K562 (cell line): ENCODE measurements around the gene MCIDAS. TPM values are rescaled to one million over a fixed set of nuclear protein-coding genes. Genes with fewer than 3 reads are reported as not detected.

ENCODE experiments used
- ARID1B ChIP-seq: fragments of 450-650 bp; IDR thresholded peaks from 2 replicates; pipeline ENCODE4 v1.6.1; 2016; ENCODE audit warnings: antibody characterized with exemption, mild to moderate bottlenecking, inconsistent platforms
- CREM ChIP-seq: IDR thresholded peaks from 2 replicates; pipeline ENCODE4 v1.6.1; 2014; ENCODE audit warnings: antibody characterized with exemption, low read depth
- GABPB2 ChIP-seq: fragments of 250-450 bp; sonication (Bioruptor Pico); conservative IDR thresholded peaks from 2 replicates; pipeline ENCODE4 v1.5.1; 2021; ENCODE audit warnings: mild to moderate bottlenecking
- HCFC1 ChIP-seq: IDR thresholded peaks from 2 replicates; pipeline ENCODE4 v1.6.1; 2012; ENCODE audit warnings: low read depth, low read length, improper control_type of control experiment
- HMBOX1 ChIP-seq: sonication (generic); IDR thresholded peaks from 2 replicates; pipeline ENCODE4 v1.6.1; 2016
- KLF1 ChIP-seq: fragments of 450-650 bp; IDR thresholded peaks from 2 replicates; pipeline ENCODE4 v1.6.1; 2016; ENCODE audit warnings: missing genetic modification characterization, missing compliant biosample characterization
- PTTG1 ChIP-seq: fragments of 450-650 bp; IDR thresholded peaks from 2 replicates; pipeline ENCODE4 v1.6.1; 2016; ENCODE audit warnings: low read depth, mild to moderate bottlenecking, missing genetic modification characterization, missing compliant biosample characterization
- RAD21 ChIP-seq, 2 experiments: fragments of 250-450 bp in 1 of 2; fragments of 450-650 bp in 1 of 2; sonication (Bioruptor Pico) in 1 of 2; formaldehyde crosslinking in 1 of 2; IDR thresholded peaks in 1 of 2; conservative IDR thresholded peaks in 1 of 2; 2 replicates each; pipeline versions ENCODE4 v1.4.0 to v1.8.0; 2020 to 2022; ENCODE audit warnings: mild to moderate bottlenecking in 2 of 2, moderate library complexity in 1 of 2
- RB1 ChIP-seq: fragments of 450-650 bp; IDR thresholded peaks from 2 replicates; pipeline ENCODE4 v1.6.1; 2017; ENCODE audit warnings: low read depth, mild to moderate bottlenecking
- polyA plus RNA-seq, 8 experiments: library from polyadenylated mRNA; depleted of rRNA in 4 of 8; stranded (reverse) in 5 of 8; unstranded in 3 of 8; fragments of >200 nt; fragmentation: Nextera tagmentation in 2 of 8; fragmentation: Illumina TruSeq in 1 of 8; extraction: Ambion mirVana in 2 of 8; extraction: Trizol in 1 of 8; gene quantifications; 2 replicates each; pipeline versions ENCODE4 v1.2.1 to v1.2.3, GENCODE V29; 2011 to 2014; ENCODE audit warnings: inconsistent platforms in 1 of 8, missing spikeins in 1 of 8
- total RNA-seq, 7 experiments: library from RNA; depleted of rRNA in 6 of 7; stranded (reverse); fragments of >200 nt in 6 of 7; fragmentation: Illumina TruSeq in 2 of 7; extraction: Trizol in 2 of 7; gene quantifications; 2 replicates each; pipeline versions ENCODE4 v1.2.1 to v1.2.3, GENCODE V29; 2011 to 2021; ENCODE audit warnings: low replicate concordance in 1 of 7
- TF ChIP-seq, protein P1 (sequence below), 2 experiments: fragments of 450-650 bp; formaldehyde crosslinking in 1 of 2; IDR thresholded peaks; 2 replicates each; pipeline versions ENCODE4 v1.4.0 to v1.6.1; 2014 to 2020; ENCODE audit warnings: mild to moderate bottlenecking in 2 of 2, borderline replicate concordance in 1 of 2, low read depth in 1 of 2
- TF ChIP-seq, protein P2 (sequence below): fragments of 450-650 bp; formaldehyde crosslinking; IDR thresholded peaks from 2 replicates; pipeline ENCODE4 v1.4.0; 2022; ENCODE audit warnings: missing genetic modification characterization
- TF ChIP-seq, protein P3 (sequence below): fragments of 150-350 bp; conservative IDR thresholded peaks from 2 replicates; pipeline ENCODE4 v1.6.1; 2014; ENCODE audit warnings: low read length

The MCIDAS gene
- total and polyA plus RNA-seq, 9 of the 15 experiments (the other 6 are each of a cell fraction or from before 2014, with no cell fraction given) = 0.07 to 1.5 (median 0.69) TPM

DNA sequence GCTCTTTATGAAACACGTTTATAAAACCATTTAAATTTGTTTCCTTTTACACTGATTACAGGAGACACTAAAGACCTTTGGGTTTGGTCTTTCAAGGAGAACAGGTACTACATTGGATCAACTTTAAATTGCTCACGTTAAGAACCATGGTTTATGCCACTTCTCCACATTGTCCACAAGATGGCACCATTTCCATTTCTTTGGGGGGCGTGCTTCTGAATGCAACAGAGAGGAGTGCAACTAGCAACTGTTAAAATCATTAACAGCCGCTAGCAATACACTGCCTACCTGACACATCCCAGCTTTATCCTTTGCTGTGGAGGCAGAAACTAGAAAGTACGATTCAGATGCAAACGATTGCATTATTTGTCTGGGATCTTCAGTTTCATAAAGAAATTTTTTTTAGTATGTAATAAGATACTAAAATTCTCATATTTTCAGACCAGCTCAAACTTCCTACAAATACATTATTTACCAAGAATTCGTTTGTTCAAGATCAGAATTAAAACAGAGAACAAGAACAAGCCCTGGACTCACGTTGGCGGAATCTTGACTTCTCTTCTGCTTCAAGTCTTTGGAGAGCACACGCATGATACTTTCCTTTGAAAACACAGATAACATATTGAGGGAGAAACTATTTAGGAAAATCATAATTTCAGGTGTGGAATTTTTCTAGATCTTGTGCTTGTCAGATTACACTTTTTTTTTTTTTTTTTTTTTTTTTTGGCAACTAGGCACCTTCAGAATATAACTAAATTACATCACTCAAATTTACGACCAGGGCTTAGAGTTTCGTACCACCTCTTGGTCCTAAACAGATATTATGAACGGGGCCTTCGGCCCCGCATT, 54.8 kb downstream of the MCIDAS start (continued):
- TF ChIP-seq, protein P1, sequence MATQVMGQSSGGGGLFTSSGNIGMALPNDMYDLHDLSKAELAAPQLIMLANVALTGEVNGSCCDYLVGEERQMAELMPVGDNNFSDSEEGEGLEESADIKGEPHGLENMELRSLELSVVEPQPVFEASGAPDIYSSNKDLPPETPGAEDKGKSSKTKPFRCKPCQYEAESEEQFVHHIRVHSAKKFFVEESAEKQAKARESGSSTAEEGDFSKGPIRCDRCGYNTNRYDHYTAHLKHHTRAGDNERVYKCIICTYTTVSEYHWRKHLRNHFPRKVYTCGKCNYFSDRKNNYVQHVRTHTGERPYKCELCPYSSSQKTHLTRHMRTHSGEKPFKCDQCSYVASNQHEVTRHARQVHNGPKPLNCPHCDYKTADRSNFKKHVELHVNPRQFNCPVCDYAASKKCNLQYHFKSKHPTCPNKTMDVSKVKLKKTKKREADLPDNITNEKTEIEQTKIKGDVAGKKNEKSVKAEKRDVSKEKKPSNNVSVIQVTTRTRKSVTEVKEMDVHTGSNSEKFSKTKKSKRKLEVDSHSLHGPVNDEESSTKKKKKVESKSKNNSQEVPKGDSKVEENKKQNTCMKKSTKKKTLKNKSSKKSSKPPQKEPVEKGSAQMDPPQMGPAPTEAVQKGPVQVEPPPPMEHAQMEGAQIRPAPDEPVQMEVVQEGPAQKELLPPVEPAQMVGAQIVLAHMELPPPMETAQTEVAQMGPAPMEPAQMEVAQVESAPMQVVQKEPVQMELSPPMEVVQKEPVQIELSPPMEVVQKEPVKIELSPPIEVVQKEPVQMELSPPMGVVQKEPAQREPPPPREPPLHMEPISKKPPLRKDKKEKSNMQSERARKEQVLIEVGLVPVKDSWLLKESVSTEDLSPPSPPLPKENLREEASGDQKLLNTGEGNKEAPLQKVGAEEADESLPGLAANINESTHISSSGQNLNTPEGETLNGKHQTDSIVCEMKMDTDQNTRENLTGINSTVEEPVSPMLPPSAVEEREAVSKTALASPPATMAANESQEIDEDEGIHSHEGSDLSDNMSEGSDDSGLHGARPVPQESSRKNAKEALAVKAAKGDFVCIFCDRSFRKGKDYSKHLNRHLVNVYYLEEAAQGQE (IDR thresholded peaks at IDR 0.05; ENCODE audit: borderline replicate concordance) = peak; percentile 61; the same call in 1 of the 2 replicates
- TF ChIP-seq, protein P1 (CRISPR knock-in tag; IDR thresholded peaks at IDR 0.05; ENCODE audit: low read depth) = no peak
- TF ChIP-seq HMBOX1 = 0 out of 2 replicates have a peak, but pooled peaks have one; percentile 17
- no peak for TF ChIP-seq KLF1
- TF ChIP-seq RB1 = peak; percentile 59; the same call in 1 of the 2 replicates
- TF ChIP-seq, protein P2, sequence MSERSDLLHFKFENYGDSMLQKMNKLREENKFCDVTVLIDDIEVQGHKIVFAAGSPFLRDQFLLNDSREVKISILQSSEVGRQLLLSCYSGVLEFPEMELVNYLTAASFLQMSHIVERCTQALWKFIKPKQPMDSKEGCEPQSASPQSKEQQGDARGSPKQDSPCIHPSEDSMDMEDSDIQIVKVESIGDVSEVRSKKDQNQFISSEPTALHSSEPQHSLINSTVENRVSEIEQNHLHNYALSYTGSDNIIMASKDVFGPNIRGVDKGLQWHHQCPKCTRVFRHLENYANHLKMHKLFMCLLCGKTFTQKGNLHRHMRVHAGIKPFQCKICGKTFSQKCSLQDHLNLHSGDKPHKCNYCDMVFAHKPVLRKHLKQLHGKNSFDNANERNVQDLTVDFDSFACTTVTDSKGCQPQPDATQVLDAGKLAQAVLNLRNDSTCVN (CRISPR knock-in tag) = no peak
- TF ChIP-seq HCFC1 = no peak
- TF ChIP-seq CREM = peak; percentile 16; the same call in 1 of the 2 replicates
- no peak for TF ChIP-seq PTTG1 (tag)
- no peak for TF ChIP-seq ARID1B
- TF ChIP-seq, protein P3, sequence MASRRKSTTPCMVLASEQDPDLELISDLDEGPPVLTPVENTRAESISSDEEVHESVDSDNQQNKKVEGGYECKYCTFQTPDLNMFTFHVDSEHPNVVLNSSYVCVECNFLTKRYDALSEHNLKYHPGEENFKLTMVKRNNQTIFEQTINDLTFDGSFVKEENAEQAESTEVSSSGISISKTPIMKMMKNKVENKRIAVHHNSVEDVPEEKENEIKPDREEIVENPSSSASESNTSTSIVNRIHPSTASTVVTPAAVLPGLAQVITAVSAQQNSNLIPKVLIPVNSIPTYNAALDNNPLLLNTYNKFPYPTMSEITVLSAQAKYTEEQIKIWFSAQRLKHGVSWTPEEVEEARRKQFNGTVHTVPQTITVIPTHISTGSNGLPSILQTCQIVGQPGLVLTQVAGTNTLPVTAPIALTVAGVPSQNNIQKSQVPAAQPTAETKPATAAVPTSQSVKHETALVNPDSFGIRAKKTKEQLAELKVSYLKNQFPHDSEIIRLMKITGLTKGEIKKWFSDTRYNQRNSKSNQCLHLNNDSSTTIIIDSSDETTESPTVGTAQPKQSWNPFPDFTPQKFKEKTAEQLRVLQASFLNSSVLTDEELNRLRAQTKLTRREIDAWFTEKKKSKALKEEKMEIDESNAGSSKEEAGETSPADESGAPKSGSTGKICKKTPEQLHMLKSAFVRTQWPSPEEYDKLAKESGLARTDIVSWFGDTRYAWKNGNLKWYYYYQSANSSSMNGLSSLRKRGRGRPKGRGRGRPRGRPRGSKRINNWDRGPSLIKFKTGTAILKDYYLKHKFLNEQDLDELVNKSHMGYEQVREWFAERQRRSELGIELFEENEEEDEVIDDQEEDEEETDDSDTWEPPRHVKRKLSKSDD = no peak
- no peak for TF ChIP-seq GABPB2 (CRISPR knock-in tag)
- peak; percentile 93 to 94 for TF ChIP-seq RAD21 (CRISPR knock-in tag; conservative IDR thresholded peaks at IDR 0.05 in 1 of 2, IDR thresholded peaks at IDR 0.05 in 1 of 2)
